ENCODE data around the gene OSBPL10. TPM values are rescaled to one million over a fixed set of nuclear protein-coding genes. Genes with fewer than 3 reads are reported as not detected.

Gene OSBPL10
- total RNA-seq, 1 donor from 2014 or later = 8.4 TPM

DNA sequence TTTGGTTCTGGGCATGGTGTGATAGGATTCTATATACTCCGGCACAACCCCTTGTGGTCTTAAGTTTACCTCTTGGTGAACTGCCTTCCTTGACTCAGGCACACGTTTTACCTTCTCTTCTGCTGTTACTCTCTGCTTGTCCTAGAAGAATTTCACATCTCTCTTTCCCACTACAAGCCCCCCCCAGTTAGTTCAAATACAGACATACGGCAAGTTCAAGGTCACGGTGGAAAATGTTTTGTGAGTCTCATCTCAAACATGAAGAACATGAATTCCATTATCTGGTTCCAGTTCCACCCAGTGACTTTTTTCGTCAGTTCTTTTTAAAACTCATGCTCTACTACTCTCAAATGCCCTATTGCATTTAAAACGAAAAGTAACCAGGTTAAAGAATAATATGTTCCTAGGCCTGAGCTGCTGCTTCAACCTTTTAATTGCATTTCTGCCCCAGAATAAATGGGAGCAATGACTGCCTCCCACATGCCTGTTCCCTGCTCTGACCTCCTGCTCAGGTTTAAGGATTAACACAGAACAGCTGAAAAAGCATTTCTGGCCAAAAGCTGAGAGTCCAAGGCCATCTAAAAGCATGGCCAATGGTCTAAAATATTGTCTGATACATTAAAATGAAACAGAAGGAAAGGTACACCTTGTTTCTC is 132.8 kb downstream of the OSBPL10 start:
- H4K20me1 ChIP-seq (ENCODE audit: low read depth) = no peaks in the 10 kb centered on the region
- H3K36me3 ChIP-seq = no peaks in the 10 kb centered on the region
- no peaks in the 10 kb centered on the region for H3F3A ChIP-seq (ENCODE audit: low read depth)
- H2AFZ ChIP-seq (replicated peaks) = no peak overlapping the region
- no peaks in the 10 kb centered on the region for H3K79me2 ChIP-seq (ENCODE audit: low read depth)
- H3K4me3 ChIP-seq = no peak overlapping the region
- H3K9ac ChIP-seq = no peak overlapping the region
- H3K27ac ChIP-seq = no peak overlapping the region
- Mint-ChIP-seq H3K27ac (no peak overlapping the region), H3K4me1 (peaks cover 4% of the 10 kb centered on the region), H3K27me3 (ENCODE audit: insufficient read depth, low read depth) (no peaks in the 10 kb centered on the region), H3K4me3 (no peak overlapping the region), H3K36me3 (no peaks in the 10 kb centered on the region), H3K9me3 (no peaks in the 10 kb centered on the region)
- H3K9me3 ChIP-seq (ENCODE audit: low read depth) = no peaks in the 10 kb centered on the region
- H3K4me2 ChIP-seq = no peak overlapping the region
- no peak for DNase-seq (ENCODE audit: low spot score)
- no peaks in the 10 kb centered on the region for H3K4me1 ChIP-seq
- no peaks in the 10 kb centered on the region for H3K27me3 ChIP-seq
- TF ChIP-seq EZH2phosphoT487 (IDR thresholded peaks at IDR 0.05) (no peak), EZH2 (IDR thresholded peaks at IDR 0.05) (no peak)
- TF ChIP-seq, protein P1, sequence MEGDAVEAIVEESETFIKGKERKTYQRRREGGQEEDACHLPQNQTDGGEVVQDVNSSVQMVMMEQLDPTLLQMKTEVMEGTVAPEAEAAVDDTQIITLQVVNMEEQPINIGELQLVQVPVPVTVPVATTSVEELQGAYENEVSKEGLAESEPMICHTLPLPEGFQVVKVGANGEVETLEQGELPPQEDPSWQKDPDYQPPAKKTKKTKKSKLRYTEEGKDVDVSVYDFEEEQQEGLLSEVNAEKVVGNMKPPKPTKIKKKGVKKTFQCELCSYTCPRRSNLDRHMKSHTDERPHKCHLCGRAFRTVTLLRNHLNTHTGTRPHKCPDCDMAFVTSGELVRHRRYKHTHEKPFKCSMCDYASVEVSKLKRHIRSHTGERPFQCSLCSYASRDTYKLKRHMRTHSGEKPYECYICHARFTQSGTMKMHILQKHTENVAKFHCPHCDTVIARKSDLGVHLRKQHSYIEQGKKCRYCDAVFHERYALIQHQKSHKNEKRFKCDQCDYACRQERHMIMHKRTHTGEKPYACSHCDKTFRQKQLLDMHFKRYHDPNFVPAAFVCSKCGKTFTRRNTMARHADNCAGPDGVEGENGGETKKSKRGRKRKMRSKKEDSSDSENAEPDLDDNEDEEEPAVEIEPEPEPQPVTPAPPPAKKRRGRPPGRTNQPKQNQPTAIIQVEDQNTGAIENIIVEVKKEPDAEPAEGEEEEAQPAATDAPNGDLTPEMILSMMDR (IDR thresholded peaks at IDR 0.05) = no peak

DNA sequence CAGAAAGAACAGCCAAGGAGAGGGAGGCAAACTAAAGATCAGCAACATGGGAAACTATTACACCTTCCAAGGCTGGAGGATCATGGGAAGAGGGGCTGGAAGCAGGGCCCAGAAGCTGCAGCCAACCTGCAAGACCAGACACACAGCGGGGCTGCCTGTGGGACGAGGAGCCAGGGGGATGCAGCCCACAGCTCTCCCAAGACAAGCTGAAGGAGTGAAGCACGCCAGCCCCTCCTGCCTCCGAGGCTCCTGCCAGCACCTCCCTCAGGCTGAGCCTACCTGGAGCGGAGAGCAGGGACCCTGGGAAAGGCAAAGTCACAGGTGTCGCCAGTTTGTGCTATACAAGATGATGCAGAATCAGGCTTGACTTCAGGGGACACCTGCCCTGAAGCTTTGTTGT is 133.3 kb downstream of the OSBPL10 start:
- H3K9me3 Mint-ChIP-seq = no peaks in the 10 kb centered on the region
- Histone ChIP-seq H3K9me3 (ENCODE audit: low read depth) (no peaks in the 10 kb centered on the region), H2AFZ (replicated peaks) (no peak overlapping the region), H3K27me3 (no peaks in the 10 kb centered on the region), H4K20me1 (ENCODE audit: low read depth) (no peaks in the 10 kb centered on the region), H3K4me3 (no peak overlapping the region), H3K36me3 (no peaks in the 10 kb centered on the region), H3F3A (ENCODE audit: low read depth) (no peaks in the 10 kb centered on the region), H3K79me2 (ENCODE audit: low read depth) (no peaks in the 10 kb centered on the region), H3K27ac (no peak overlapping the region), H3K4me1 (no peaks in the 10 kb centered on the region), H3K9ac (no peak overlapping the region), H3K4me2 (no peak overlapping the region)
- H3K4me3 Mint-ChIP-seq = no peak overlapping the region
- H3K27me3 Mint-ChIP-seq (ENCODE audit: insufficient read depth, low read depth) = no peaks in the 10 kb centered on the region
- H3K4me1 Mint-ChIP-seq = peaks cover 4% of the 10 kb centered on the region
- H3K36me3 Mint-ChIP-seq = no peaks in the 10 kb centered on the region
- TF ChIP-seq, protein P1 (IDR thresholded peaks at IDR 0.05) = no peak
- TF ChIP-seq EZH2phosphoT487 (IDR thresholded peaks at IDR 0.05) = no peak
- no peak overlapping the region for H3K27ac Mint-ChIP-seq
- DNase-seq (ENCODE audit: low spot score) = no peak

DNA sequence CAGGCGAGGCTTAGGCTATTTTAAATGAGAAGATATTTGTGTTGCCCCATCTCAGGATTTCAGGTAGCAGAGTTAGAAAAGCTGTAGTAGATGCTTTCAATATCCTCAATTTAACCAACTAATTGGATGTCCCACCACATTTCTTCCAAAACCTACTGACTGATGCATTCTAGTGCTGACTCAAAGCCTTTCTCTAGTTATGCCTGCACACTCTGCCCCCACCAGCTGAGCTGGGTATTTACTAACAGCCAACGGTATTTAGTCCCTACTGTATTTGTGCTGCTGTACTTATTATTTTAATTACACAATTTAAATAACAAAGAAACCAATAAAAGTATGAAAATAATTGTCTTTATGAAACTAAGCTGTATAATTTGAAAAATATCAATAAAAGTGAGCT is 139.5 kb downstream of the OSBPL10 start:
- Mint-ChIP-seq H3K36me3 (no peaks in the 10 kb centered on the region), H3K9me3 (no peaks in the 10 kb centered on the region), H3K27ac (no peak overlapping the region), H3K4me1 (peaks cover 2% of the 10 kb centered on the region), H3K27me3 (ENCODE audit: insufficient read depth, low read depth) (no peaks in the 10 kb centered on the region), H3K4me3 (no peak overlapping the region)
- Histone ChIP-seq H3K9ac (no peak overlapping the region), H3K79me2 (ENCODE audit: low read depth) (no peaks in the 10 kb centered on the region), H4K20me1 (ENCODE audit: low read depth) (no peaks in the 10 kb centered on the region), H3K36me3 (no peaks in the 10 kb centered on the region), H3F3A (ENCODE audit: low read depth) (no peaks in the 10 kb centered on the region), H3K27me3 (no peaks in the 10 kb centered on the region), H3K4me2 (no peak overlapping the region), H2AFZ (replicated peaks) (no peak overlapping the region), H3K4me3 (no peak overlapping the region), H3K9me3 (ENCODE audit: low read depth) (no peaks in the 10 kb centered on the region), H3K27ac (no peak overlapping the region), H3K4me1 (peaks cover 2% of the 10 kb centered on the region)
- DNase-seq (ENCODE audit: low spot score) = no peak
- TF ChIP-seq EZH2phosphoT487 (IDR thresholded peaks at IDR 0.05) (no peak), EZH2 (IDR thresholded peaks at IDR 0.05) (no peak)
- TF ChIP-seq, protein P1 (IDR thresholded peaks at IDR 0.05) = no peak

Data from neural progenitor cell (in vitro differentiated cells).